GM21737 (cell line): ENCODE measurements around the gene COMT.

Experiments
- ATAC-seq: cut with Tn5 transposase; IDR thresholded peaks from one replicate; pipeline ENCODE4 v1.9.1; 2021; ENCODE audit warnings: mild to moderate bottlenecking, moderate library complexity; ENCODE audit not compliant: unreplicated experiment

COMT gene

DNA sequence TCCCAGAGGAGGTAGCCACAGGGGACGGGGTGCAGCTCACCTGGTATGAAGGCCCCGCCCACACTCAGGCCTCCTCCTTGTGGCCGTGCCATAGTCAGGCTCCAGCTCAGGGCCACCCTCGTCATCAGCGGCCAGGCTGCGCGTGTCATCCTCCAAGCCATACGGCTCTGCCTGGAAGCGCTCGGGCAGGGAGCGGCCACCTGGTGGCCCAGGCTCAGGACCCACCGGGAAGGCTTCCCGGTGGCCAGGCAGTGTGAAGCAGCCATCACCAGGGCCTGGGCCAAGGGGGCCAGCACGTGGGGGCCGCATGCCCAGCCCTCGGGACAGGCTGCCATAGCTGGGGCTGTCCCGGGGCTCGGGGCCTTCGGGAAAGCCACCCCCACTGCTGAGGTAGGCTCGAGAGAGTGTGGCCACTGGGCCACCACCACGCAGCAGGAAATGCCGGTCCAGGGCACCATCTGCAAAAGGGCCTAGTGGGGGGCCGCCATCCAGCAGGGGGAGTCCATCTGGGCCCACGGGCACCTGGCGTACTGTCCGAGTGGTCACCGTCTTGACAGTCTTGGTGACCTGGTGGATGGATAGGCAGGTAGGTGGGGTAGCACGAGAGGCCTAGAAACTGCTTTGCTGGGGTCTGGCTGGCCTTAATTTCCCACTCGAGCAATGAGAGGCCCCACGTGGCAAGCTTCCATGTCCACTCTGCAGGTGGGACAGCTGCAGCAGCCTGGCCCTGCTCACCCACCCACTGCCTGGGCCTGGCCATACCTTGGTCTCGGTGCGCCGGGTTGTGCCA lies 39.8 kb downstream of the COMT start:
- no peak for ATAC-seq

- ATAC-seq, result no peak
Observed at GRCh38 chr22:19981961-19982920, 40.7 kb downstream of the COMT start.

DNA sequence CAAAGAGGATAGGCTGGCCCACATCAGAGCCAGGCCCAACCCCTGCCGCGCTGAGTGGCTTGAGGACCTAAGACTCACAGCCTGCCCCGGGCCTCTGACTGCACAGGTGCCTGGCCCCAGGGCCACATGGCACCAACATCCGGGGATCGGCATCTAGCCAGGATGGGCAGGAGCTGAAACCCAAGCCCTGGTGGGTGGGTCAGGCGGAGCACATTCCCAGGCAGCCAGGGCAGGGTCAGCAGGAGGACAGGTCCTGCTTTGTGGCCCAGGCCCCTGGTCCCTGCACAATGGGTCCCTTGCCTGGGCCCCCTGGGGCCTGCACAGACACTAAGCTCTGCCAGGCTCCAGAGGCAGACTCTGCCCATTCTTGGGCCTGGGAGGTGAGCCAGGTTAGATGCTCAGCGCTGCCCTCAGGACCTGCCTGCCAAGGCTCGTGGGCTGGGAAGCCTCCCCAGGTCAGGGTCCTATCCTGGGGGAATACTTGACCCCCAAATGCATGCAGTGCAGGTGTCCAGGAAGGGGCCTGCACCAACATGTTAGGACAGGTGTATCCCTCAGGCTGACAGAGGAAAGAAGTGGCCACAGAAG lies 41.5 kb downstream of the COMT start:
- no peak for ATAC-seq

GRCh38 chr22:19983741-19984140 lies 42.2 kb downstream of the COMT start:
- ATAC-seq, result no peak

- ATAC-seq, result no peak
Observed at GRCh38 chr22:19984201-19984753, 42.7 kb downstream of the COMT start.

DNA sequence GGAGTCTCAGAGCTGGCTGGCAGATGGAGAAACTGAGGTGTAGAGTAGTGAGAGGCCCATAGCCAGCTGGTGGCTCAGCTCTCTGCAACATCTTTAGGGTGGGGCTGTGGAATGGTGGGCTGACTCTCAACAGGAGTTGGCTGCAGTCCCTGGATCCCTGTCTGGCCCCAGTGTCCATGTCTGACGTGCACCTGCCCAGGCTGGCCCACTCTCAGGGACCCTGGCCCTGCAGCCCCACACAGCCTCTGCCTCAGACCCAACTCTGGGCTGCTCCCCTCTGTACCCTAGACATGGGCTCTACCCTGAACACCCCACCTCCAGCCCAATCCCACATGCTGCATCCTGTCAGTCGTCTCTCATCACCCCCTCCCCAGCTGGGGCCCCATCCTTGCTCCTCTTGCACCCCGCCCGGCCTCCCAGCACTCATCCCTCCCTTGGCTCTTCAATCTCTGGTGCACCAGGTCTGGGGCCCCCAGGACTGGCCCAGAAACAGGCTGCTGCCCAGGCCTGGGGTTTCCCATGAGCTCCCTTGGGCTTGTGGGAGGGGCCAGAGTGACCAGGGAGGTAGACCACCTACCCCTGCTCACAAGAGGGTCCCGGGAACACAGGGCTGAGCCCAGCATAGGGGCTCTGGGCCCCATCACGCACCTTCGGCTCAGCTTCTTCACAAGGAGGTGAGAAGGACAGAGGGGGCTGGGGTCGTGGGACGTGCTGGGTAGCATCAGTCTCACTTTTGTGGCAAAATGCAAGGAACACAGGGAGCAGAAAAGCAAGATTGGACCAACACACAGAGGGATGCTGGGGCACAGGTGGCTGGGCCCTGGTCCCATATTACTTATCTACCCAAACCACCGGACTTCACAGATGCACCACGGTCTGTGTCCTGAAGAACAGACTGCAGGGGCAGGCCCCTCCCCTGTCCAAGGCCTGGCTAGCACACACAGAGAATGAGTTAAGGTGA lies 43.6 kb downstream of the COMT start:
- ATAC-seq, result no peak

DNA sequence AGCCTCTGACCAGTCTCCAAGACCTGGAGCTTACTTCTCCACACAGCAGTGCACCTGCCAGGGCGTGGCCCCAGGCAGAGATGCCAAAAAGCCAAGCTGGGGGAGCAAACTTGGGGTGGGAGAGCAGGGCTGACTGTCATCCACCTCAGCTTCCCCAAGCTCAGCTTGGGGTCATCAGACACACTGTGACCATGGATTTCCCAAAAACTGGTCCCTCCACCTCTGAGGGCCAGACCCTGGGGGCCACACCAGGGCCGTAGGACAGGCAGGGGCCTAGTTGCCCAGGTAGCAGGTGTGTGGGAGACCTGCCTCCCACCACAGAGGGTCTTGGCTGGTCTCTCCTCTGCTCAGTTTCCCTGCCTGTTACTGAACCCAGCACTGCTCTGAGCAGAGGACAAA lies 44.4 kb downstream of the COMT start:
- ATAC-seq, result no peak

DNA sequence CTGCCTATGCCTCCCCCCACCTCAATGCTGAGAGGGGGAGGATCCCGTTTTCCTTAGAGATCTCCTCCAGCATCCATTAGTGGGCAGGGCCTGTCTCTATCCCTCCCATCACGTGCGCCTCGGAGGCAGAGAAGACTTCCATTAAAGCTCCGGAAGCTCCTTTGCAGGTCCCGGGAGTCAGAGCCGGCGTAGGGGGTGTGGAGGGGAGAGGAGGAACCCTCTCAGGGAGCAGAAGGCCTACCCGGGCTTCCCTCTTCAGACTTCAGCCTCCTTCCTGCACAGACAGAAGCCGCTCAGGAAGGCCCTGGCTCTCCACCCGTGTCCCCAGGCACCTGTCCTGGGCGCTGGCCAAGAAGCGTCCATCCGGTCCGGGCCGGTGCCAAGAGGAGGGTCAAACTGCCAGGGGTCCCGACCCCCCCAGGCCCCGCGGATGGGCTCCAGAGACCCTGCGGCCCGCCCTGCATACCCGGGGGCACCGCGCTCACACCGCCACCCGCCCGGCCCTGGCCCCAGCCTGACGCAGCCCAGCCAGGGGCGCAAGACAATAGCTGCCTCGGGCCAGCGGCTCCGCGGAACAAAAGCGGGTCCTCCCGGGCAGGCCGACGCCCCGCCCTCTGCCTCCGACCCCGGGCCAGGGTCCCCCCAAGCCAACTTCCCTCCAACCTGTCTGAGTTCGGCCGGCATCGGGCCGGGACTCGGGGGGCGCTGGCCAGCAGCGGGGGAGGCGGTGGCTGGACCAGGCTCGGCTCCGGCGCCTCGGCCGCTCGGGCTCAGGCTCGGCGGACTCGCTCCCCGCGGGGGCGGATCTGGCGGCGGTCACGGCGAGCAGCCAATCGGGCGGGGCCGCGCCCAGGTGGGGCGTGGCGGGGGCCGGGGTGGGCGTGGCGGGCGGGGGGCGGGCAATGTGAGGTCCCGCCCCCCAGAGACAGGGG lies 45.1 kb downstream of the COMT start:
- ATAC-seq, result no peak

GRCh38 chr22:19987394-19988306 lies 46.1 kb downstream of the COMT start:
- ATAC-seq, result no peak

DNA sequence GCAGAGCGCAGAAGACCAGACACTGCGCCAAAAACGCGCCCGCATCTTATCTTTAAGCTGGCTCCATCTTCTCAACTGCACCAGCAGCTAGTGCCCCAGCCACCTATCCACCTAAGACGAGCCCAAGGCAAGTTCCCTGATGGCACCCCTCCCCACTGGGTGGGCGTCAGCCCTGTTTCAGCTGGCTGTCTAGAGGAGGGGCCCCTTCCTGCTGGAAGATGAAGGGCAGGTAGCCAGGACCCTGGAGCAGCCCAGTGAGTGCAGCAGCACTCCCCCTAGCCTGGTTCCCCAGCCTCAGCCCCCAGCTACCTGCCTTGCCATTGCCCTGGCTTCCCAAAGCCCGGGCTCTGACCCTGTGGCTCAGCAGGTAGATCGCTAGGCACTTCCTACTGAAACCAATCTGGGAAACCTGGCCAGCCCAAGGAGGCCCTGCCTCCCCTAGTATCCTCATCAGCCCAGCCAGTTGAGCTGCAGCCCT lies 46.8 kb downstream of the COMT start:
- ATAC-seq, result no peak

GRCh38 chr22:19988965-19989724 lies 47.6 kb downstream of the COMT start:
- ATAC-seq, result no peak

DNA sequence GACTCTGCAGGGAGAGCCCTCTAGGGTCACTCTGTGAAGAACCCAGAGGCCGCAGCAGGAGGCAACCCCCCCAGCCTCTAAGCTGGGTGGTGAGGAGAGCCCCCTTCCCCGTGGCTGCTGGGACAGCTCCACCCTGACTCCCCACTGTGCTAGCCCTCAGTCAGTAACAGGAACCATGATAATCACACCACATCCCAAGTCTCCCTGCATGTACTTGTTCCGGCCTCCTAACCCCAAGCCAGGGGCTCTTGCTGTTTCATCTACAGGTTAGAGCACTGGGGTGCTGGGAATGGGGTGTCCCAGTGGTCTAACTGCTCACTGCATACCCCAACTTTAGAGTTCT lies 48.1 kb downstream of the COMT start:
- ATAC-seq, result no peak

GRCh38 chr22:19990188-19990587 lies 48.6 kb downstream of the COMT start:
- ATAC-seq, result no peak

GRCh38 chr22:19990609-19991394 lies 49.2 kb downstream of the COMT start:
- ATAC-seq, result no peak

DNA sequence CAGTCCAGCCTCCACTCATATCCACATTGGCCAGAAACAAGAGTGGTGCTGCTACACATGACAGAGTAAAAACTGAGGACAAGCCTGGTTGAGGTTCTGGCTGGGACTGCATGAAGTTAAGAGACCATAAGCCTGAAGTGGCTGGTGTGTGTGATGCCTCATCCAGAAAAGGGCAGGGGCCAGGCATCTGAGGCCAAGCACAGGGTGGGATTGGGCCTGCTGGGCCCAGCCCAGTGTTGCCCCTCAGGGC lies 49.7 kb downstream of the COMT start:
- ATAC-seq, result no peak

DNA sequence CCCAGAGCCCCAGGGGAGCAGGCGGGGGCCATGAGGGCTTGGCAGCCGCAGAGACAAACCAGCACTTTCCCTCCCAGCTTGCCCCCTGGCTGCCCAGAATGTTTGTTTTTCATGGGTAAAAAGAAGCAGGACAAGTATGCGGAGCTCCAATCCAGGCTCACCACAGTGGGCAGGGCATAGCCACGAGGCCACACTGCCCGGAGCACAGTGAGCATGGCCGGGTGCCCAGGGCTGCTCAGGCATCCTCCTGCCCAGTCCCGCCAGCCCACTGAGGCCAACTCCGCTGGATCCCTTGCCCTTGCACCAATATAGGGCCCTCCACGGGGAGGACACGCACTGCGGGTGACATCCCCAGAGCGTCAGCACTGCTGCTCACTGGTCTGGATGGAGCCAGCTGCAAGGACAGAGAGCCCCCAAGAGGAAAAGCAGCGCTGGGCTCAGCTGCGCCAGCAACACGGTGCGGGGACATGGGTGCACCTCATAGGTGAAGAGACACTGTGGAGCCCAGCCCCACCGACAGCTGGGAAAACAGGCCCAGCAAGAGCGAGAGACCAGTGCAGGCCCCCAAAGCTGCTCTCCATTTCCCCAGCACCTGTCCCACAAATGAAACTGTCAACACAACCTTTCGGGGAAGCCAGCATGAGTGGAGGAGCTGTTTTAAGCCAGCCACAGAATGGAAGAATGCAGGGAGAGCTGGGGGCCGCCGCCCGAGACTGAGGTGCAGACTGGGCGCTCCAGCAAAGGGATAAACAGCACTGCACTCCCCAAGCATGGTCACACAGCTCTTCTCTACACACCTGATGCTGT lies 50.3 kb downstream of the COMT start:
- ATAC-seq, result no peak
